Activated effector memory CD4-positive, alpha-beta T cell treated with Interleukin-2 at 50 U/mL for 16 hours (primary cell): ENCODE measurements around the gene PPM1H.
"Not testable (repeated sequence)": the region's sequence is repeated elsewhere in the genome, so short reads cannot be mapped to it uniquely, and the experiment has no call there.

Experiments used
- DNase-seq: peaks from one replicate; pipeline ENCODE4 v3.0.0-alpha.2; 2020

The PPM1H gene

GRCh38 chr12:62761658-62762057 lies 173.3 kb downstream of the PPM1H start:
- DNase-seq = no peak

- no peak for DNase-seq
Measured at GRCh38 chr12:62760779-62761178, 174.2 kb downstream of the PPM1H start.

- DNase-seq = not testable (repeated sequence)
Measured at GRCh38 chr12:62760341-62760740, 174.6 kb downstream of the PPM1H start.

GRCh38 chr12:62758216-62758615 lies 176.7 kb downstream of the PPM1H start:
- no peak for DNase-seq

- no peak for DNase-seq
Measured at GRCh38 chr12:62757048-62757447, 177.9 kb downstream of the PPM1H start.

GRCh38 chr12:62754706-62755105 lies 180.2 kb downstream of the PPM1H start:
- no peak for DNase-seq

- DNase-seq = no peak
Measured at GRCh38 chr12:62751810-62752155, 183.2 kb downstream of the PPM1H start.

GRCh38 chr12:62750941-62751809 lies 183.8 kb downstream of the PPM1H start:
- no peak for DNase-seq

GRCh38 chr12:62749586-62749985 lies 185.4 kb downstream of the PPM1H start:
- DNase-seq = no peak

GRCh38 chr12:62748941-62749468 lies 185.9 kb downstream of the PPM1H start:
- DNase-seq = no peak

- DNase-seq = no peak
Measured at GRCh38 chr12:62744551-62744950, 190.4 kb downstream of the PPM1H start.

GRCh38 chr12:62739266-62740015 lies 195.5 kb downstream of the PPM1H start:
- no peak for DNase-seq

GRCh38 chr12:62738616-62739015 lies 196.3 kb downstream of the PPM1H start:
- DNase-seq = no peak

- no peak for DNase-seq
Measured at GRCh38 chr12:62738105-62738504, 196.8 kb downstream of the PPM1H start.

- no peak for DNase-seq
Measured at GRCh38 chr12:62737615-62738014, 197.3 kb downstream of the PPM1H start.

- no peak for DNase-seq
Measured at GRCh38 chr12:62737188-62737587, 197.8 kb downstream of the PPM1H start.

GRCh38 chr12:62736596-62736995 lies 198.4 kb downstream of the PPM1H start:
- DNase-seq = no peak

GRCh38 chr12:62732861-62733427 lies 202.0 kb downstream of the PPM1H start:
- no peak for DNase-seq

GRCh38 chr12:62731055-62731820 lies 203.7 kb downstream of the PPM1H start:
- no peak for DNase-seq

GRCh38 chr12:62730649-62731048 lies 204.3 kb downstream of the PPM1H start:
- no peak for DNase-seq

- DNase-seq = not testable (repeated sequence)
Measured at GRCh38 chr12:62729579-62730544, 205.1 kb downstream of the PPM1H start.

GRCh38 chr12:62728741-62729140 lies 206.2 kb downstream of the PPM1H start:
- no peak for DNase-seq
